GM18520 (cell line): ENCODE data around the gene CHKB.

Experiments used
- ATAC-seq: cut with Tn5 transposase; IDR thresholded peaks from one replicate; pipeline ENCODE4 v1.9.1; 2021; ENCODE audit not compliant: unreplicated experiment

Gene CHKB

DNA sequence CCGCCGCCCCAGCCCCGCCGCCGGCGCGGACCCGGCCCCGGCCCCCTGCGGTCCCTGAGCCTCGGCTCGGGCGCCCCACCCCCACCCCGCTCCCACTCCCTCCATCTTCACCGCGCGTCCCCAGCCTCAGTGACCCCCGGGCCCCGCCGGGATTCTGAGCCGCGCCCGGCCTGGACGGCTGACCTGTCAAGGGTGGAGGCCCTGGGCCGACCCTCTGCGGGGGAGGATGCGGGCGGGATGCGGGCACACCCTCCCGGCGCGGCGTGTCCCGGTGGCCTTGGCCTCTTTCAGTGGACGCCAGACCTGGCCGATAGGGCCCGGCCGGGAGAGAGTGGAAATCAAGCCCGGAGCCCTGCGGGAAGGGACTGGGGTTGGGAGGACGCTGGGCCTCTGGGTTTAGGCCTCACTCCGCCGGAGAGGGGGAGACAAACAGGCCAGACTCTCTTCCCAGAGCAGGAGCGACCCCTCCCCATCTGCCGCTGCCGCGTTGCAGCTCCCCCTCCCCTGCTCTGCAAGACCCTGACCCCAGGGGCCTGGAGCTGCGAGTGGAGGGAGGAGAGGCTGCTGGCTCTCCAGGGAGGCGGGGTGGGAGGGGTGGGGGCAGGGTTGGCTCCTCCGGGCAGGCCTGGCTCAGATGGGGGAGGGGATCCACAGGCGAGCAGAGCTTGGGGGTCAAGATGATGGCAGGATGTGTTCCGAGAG is 18.5 kb upstream of the CHKB start:
- ATAC-seq, result no peak

DNA sequence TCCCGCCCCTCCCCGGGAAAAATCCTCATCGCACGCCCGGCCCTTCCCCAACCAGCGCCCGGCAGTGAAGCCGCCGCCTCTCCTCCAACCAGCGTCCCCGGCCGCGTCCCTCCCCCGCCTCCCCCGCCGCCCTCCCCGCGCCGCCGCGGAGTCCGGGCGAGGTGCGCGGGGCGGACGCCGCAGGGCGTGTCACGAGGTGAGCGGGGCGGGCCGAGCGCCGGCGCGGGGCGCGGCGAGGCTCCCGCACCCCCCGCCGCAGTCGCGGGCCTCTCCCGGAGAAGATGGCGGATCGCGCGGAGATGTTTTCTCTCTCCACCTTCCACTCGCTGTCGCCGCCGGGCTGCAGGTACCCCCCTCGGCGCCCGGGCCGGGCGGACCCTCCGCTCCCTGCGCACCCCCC is 17.9 kb upstream of the CHKB start, which contains the start of gene MAPK8IP2:
TSS of gene MAPK8IP2 (plus strand) at position 256 of the 400 bp plus-strand sequence. CDS start at position 282, 26 bp downstream.
- ATAC-seq, result no peak

GRCh38 chr22:50599816-50600455 is 17.3 kb upstream of the CHKB start:
- ATAC-seq, result no peak

GRCh38 chr22:50597097-50597496 is 14.4 kb upstream of the CHKB start:
- no peak for ATAC-seq

- ATAC-seq, result no peak
Observed at GRCh38 chr22:50595189-50595588, 12.5 kb upstream of the CHKB start.

DNA sequence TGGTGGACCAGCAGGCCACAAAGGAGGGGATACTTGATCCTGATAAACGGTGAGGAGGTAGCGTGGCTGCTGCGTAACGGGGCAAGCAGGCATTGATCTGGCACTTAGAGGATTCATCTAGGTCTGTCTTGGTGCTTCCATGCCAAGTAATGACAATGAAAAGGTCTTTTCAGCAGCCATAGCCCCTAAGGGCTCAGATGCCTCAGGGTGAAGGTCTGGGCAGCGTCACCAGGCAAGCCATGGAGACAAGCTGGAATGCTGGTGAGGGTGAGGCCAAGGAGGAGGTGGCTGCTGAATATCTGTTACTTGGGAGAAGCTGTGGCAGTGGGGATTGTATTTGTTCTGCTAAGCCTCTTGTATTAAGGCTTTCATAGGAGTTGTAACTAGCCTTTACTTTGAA is 4.8 kb upstream of the CHKB start:
- ATAC-seq, result no peak

GRCh38 chr22:50586416-50586815 is 3.8 kb upstream of the CHKB start:
- ATAC-seq, result no peak

DNA sequence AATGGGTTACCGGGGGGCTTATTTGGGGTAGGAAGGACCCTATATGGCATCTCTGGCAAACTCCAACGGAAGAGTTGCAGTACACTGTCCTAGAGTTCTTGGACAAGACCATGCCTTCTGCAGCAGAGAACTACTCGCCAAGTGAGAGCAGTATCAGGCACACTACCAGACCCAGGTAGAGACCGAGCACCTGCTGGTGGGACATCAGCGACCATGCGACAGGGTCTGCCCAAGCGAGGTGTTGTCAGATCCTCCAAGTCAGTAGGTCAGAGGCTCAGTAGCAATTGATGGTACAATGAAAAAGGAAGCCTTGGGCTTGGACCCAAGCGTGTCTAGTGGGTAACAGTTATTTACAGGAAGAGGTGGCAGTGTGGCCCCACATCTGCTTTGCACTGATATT is 3.1 kb upstream of the CHKB start:
- ATAC-seq, result no peak

- no peak for ATAC-seq
Observed at GRCh38 chr22:50585238-50585637, 2.6 kb upstream of the CHKB start.

DNA sequence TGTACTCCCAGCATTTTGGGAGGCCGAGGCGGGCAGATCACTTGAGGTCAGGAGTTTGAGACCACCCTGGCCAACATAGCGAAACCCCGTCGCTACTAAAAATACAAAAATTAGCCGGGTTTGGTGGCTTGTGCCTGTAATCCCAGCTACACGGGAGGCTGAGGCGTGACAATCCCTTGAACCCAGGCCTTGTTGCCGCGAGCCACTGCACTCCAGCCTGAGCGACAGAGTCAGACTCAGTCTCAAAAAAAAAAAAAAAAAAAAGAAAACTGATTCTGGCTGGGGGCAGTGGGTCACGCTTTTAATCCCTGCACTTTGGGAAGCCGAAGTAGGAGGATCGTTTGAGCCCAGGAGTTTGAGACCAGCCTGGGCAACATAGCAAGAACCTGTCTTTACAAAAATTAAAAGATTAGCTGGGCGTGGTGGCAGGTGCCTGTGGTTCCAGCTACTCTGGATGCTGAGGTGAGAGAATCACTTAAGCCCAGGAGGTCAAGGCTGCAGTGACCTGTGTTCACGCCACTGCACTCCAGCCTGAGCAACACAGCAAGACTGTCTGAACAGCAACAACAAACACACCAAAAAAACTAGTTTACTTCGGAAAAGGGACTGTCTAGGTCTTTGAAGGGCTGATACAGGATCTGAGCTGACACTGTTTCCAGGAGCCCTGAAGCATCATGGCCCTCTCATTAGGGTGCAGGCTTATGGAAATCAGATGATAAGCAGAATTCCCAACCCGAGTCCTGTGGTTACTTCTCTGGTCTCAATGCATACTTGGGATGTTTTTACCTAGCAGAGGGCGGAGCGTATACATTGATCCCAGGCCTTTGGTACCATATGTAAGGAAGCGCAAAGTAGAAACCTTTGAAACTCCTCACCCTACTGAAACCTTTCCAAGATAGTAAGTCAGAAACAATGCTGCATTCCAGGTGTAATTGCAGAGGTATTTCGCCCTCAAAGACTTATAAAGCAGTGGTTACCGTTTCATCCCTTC is 1.8 kb upstream of the CHKB start:
- ATAC-seq, result no peak

- peak; percentile 10 for ATAC-seq
Observed at GRCh38 chr22:50583294-50583861, 729 bp upstream of the CHKB start.

GRCh38 chr22:50581950-50582492 is 628 bp downstream of the CHKB start:
- no peak for ATAC-seq

DNA sequence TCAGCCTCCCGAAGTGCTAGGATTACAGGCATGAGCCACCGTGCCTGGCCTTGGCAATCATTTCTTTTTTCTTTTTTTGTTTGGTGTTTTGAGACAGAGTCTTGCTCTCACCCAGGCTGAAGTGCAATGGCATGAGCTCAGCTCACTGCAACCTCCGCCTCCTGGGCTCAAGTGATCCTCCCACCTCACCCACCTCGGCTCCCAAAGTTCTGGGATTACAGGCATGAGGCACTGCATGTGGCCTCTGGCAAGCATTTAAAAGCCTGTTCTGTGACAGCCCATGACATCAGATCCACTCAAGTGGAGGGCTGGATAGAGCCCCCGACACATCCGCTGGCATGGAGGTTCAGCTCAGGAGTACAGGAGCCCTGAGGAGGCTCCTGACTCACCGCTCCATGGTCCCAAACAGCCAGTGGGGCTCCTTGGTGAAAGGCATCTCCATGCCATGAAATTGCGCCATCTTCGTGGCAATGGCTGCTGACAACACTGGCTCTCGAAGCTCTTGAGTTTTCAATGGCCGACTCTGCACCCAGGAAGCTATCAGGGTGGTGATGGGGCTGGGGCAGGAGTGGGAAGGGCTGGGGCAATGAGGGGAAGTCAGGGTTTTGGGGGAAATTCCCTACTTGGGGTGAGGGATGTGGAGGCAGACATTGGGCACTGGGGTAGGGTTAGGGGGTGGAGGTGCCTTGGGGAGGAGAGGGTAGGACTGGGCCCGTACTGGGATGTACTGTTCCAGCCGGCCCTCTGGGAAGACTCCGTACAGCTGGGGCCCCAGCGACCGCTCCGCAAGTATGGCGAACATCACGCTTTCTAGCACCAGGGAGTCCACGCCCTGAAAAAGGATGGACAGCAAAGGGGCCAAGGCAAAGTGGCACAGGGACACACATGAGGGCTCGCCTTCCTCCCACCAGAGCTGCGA is 1.4 kb downstream of the CHKB start:
- no peak for ATAC-seq

DNA sequence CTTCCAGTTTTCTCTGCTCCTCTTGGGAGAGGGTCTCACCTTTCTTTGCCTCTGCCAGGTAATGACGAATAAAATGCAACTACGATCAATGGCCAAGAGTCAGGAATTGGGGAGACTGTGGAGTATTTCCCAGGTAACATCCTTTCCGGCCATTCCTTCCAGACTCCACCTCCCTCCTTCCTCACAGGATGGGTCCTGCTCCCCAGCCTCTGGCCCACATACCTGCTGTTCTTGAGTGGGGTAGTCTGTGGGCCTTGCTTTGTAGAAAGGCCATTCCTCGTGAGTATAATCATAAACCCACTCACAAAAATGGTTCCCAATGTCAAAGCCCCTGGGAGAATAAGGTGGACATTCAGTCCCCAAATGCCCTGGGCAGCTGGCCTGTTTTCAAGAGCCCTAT is 2.9 kb downstream of the CHKB start:
- no peak for ATAC-seq

DNA sequence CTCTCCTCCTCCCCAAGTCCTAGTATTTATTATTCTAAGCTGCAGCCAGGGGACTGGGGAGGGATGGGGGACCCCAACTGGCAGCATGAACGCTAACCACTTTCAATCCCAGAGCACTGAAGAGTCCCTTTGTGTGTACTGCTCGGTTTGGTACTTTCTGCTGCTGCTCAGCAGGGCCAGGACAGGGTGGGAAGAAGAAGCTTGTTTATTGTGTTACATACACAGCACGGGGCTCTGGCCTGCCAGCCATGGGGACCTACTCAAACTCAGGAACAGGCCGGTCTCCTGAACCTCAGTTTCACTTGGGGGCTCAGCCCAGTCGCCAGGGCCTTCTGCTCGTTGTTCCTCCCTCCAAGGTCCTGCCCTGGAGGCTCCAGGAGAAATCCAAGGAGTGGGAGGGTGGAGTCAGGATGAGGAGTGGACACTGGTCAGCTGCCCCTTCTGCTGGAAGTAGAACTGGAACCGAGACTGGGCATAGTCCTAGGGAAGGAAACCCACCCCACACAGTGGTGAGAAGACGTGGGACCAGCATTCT is 3.8 kb downstream of the CHKB start:
- ATAC-seq, result no peak

DNA sequence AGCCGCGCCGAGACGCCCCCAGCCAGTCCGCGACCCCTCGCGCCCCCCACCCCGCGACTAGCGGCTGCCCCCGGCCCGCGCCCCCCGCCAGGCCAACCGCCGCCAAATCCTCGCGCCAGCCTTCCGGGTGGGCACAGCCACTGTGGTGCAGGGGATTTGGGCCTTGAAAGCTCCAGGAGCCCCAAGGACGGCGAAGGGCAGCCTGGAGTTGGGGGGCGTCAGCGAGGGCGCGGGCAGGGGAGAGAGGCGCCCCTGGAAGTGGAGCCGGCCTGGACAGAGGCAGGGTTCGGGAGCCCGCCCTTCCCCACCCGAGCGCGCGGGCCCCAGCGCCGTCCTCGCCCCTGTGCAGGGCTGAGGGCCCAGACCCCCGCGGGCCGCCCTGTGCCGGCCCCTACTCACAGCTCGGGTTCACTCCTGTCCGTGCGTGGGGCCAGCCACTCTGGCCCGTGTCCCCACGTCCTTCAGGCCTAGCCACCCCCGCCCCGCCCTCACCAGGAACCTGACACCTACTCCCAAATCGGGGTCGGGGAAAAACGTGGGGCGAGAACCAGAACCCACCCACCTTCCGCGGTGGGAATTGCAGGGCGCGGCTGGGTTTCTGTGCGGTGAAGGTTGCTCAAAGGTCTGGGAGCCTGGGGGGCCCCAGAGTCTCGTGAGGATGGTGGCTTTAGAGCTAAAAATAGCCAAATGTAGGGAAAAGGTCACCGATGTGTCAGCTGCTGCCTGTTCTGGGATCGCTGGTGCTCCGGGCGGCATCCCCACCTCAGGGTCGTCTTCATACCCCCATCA is 4.5 kb downstream of the CHKB start, which contains the start of gene CPT1B:
TSS of gene CPT1B (minus strand) at position 441 of the 789 bp plus-strand sequence. CDS start 512 bp downstream, outside the sequence.
- no peak for ATAC-seq

- no peak for ATAC-seq
Observed at GRCh38 chr22:50577697-50577986, 5.0 kb downstream of the CHKB start.

GRCh38 chr22:50576806-50577696 is 5.6 kb downstream of the CHKB start:
- no peak for ATAC-seq
